ENCODE measurements around the gene ZNF548. TPM values are rescaled to one million over a fixed set of nuclear protein-coding genes. Genes with fewer than 3 reads are reported as not detected.
A peak's percentile ranks its signal among the peaks of the same experiment; 100 is the strongest.

Gene ZNF548
- polyA plus RNA-seq, 1 donor (not counting 4 experiments of a cell fraction or from before 2014, with no cell fraction given) = 11.4 TPM

GRCh38 chr19:57403737-57404563 is 14.3 kb downstream of the ZNF548 start:
- FAIRE-seq = no peak
- dilution Hi-C loops (cut with MboI; ENCODE audit: extremely low pct_ligation_motif_present, low sequenced_read_pairs) = no loop called here

GRCh38 chr19:57406516-57407123 is 17.0 kb downstream of the ZNF548 start:
- Histone ChIP-seq H3K4me3 (ENCODE audit: control insufficient read depth in 2 of 3, extremely low read depth in 1 of 3, insufficient read depth in 2 of 3, low read depth in 1 of 3, low read length in 3 of 3) (no peak overlapping the region), H2AFZ (ENCODE audit: control insufficient read depth, low read length) (no peak overlapping the region), H4K20me1 (ENCODE audit: control insufficient read depth, extremely low read depth, insufficient read depth, low read length) (no peaks in the 10 kb centered on the region), H3K79me2 (ENCODE audit: control insufficient read depth, insufficient read depth, low read length) (peaks cover 6% of the 10 kb centered on the region), H3K4me2 (ENCODE audit: control insufficient read depth, extremely low read depth, insufficient read depth, low read depth, low read length) (no peak overlapping the region), H3K9ac (ENCODE audit: control insufficient read depth, extremely low read depth, insufficient read depth, low read length) (no peak overlapping the region), H3K4me1 (ENCODE audit: control insufficient read depth, extremely low read depth, insufficient read depth, low read length) (peaks cover 4% of the 10 kb centered on the region), H3K27ac (ENCODE audit: control insufficient read depth, insufficient read depth, low read length) (no peak overlapping the region), H3K9me3 (ENCODE audit: control insufficient read depth, low read depth, low read length) (no peaks in the 10 kb centered on the region), H3K36me3 (ENCODE audit: control insufficient read depth in 2 of 2, extremely low read depth in 1 of 2, insufficient read depth in 2 of 2, low read length in 2 of 2) (no peaks in the 10 kb centered on the region), H3K27me3 (ENCODE audit: control insufficient read depth, extremely low read depth, insufficient read depth, low read length) (no peaks in the 10 kb centered on the region), H3K9me1 (ENCODE audit: control insufficient read depth, extremely low read depth, insufficient read depth, low read length) (peaks cover 3% of the 10 kb centered on the region)
- no peak for FAIRE-seq
- DNase-seq (ENCODE audit: low read depth, low spot score) = peak; percentile 26
- dilution Hi-C loops (cut with MboI; ENCODE audit: extremely low pct_ligation_motif_present, low sequenced_read_pairs) = no loop called here
- no peak for TF ChIP-seq EZH2 (IDR thresholded peaks at IDR 0.05; ENCODE audit: low read length)
- peak; percentile 91 to 96 (median 92) for TF ChIP-seq CTCF (optimal IDR thresholded peaks at IDR 0.05 in 1 of 3, IDR thresholded peaks at IDR 0.05 in 1 of 3, conservative IDR thresholded peaks at IDR 0.05 in 1 of 3; ENCODE audit: extremely low read depth in 1 of 3, insufficient read depth in 2 of 3, low read length in 3 of 3)

More at GRCh38 chr19:57403737-57404563, 14.3 kb downstream of the ZNF548 start:
- H3K4me3 ChIP-seq (ENCODE audit: control insufficient read depth in 2 of 3, extremely low read depth in 1 of 3, insufficient read depth in 2 of 3, low read depth in 1 of 3, low read length in 3 of 3) = no peak overlapping the region
- no peak for TF ChIP-seq EZH2 (IDR thresholded peaks at IDR 0.05; ENCODE audit: low read length)
- TF ChIP-seq CTCF (optimal IDR thresholded peaks at IDR 0.05 in 1 of 3, IDR thresholded peaks at IDR 0.05 in 1 of 3, conservative IDR thresholded peaks at IDR 0.05 in 1 of 3; ENCODE audit: extremely low read depth in 1 of 3, insufficient read depth in 2 of 3, low read length in 3 of 3) = no peak
- H3K27me3 ChIP-seq (ENCODE audit: control insufficient read depth, extremely low read depth, insufficient read depth, low read length) = no peaks in the 10 kb centered on the region
- H3K79me2 ChIP-seq (ENCODE audit: control insufficient read depth, insufficient read depth, low read length) = no peaks in the 10 kb centered on the region
- H3K9ac ChIP-seq (ENCODE audit: control insufficient read depth, extremely low read depth, insufficient read depth, low read length) = no peak overlapping the region
- H3K9me3 ChIP-seq (ENCODE audit: control insufficient read depth, low read depth, low read length) = no peaks in the 10 kb centered on the region
- H3K4me1 ChIP-seq (ENCODE audit: control insufficient read depth, extremely low read depth, insufficient read depth, low read length) = no peaks in the 10 kb centered on the region
- no peaks in the 10 kb centered on the region for H4K20me1 ChIP-seq (ENCODE audit: control insufficient read depth, extremely low read depth, insufficient read depth, low read length)
- H3K9me1 ChIP-seq (ENCODE audit: control insufficient read depth, extremely low read depth, insufficient read depth, low read length) = no peaks in the 10 kb centered on the region
- no peak for DNase-seq (ENCODE audit: low read depth, low spot score)
- H3K4me2 ChIP-seq (ENCODE audit: control insufficient read depth, extremely low read depth, insufficient read depth, low read depth, low read length) = no peak overlapping the region
- no peak overlapping the region for H3K27ac ChIP-seq (ENCODE audit: control insufficient read depth, insufficient read depth, low read length)
- no peak overlapping the region for H2AFZ ChIP-seq (ENCODE audit: control insufficient read depth, low read length)
- peaks cover 1 to 5% of the 10 kb centered on the region in 2 experiments for H3K36me3 ChIP-seq (ENCODE audit: control insufficient read depth in 2 of 2, extremely low read depth in 1 of 2, insufficient read depth in 2 of 2, low read length in 2 of 2)
